ENCODE measurements around the gene SCAPER.

Gene SCAPER

DNA sequence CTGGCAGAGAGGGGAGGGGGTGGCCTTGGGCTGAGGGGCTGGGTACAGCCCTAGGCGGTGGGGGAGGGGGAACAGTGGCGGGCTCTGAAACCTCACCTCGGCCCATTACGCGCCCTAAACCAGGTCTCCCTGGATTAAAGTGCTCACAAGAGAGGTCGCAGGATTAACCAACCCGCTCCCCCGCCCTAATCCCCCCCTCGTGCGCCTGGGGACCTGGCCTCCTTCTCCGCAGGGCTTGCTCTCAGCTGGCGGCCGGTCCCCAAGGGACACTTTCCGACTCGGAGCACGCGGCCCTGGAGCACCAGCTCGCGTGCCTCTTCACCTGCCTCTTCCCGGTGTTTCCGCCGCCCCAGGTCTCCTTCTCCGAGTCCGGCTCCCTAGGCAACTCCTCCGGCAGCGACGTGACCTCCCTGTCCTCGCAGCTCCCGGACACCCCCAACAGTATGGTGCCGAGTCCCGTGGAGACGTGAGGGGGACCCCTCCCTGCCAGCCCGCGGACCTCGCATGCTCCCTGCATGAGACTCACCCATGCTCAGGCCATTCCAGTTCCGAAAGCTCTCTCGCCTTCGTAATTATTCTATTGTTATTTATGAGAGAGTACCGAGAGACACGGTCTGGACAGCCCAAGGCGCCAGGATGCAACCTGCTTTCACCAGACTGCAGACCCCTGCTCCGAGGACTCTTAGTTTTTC is 563.6 kb downstream of the SCAPER start:
- CTCF ChIA-PET: no interaction called here
- POLR2A ChIA-PET: no interaction called here
- DNase-seq (ENCODE audit: extremely low spot score): no peak
- TF ChIP-seq ELF4 (IDR thresholded peaks at IDR 0.05) (no peak), LEF1 (IDR thresholded peaks at IDR 0.05; ENCODE audit: borderline replicate concordance) (no peak)

- no peak for DNase-seq (ENCODE audit: extremely low spot score)
These were observed 564.3 kb downstream of the SCAPER start for GRCh38 chr15:76340803-76341365.

DNA sequence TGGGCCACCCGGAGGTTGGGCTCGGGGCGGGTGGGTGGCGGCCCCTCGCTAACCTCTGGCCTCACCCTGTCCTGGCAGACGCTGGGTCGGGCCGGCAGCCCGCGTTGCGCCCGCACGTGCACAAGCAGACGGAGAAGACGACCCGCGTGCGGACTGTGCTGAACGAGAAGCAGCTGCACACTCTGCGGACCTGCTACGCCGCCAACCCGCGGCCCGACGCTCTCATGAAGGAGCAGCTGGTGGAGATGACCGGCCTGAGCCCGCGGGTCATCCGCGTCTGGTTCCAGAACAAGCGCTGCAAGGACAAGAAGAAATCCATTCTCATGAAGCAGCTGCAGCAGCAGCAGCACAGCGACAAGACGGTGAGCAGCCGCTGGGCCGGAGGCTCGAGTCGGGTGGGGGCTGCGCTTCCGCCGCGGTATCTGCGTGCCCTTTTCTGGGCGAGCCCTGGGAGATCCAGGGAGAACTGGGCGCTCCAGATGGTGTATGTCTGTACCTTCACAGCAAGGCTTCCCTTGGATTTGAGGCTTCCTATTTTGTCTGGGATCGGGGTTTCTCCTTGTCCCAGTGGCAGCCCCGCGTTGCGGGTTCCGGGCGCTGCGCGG is 564.8 kb downstream of the SCAPER start:
- DNase-seq (ENCODE audit: extremely low spot score): no peak
- TF ChIP-seq ZNF384 (IDR thresholded peaks at IDR 0.05): no peak
- TF ChIP-seq ELF4 (IDR thresholded peaks at IDR 0.05): no peak
- TF ChIP-seq SP1 (IDR thresholded peaks at IDR 0.05): no peak
- no peak for TF ChIP-seq TARDBP (IDR thresholded peaks at IDR 0.05)
- no peak for TF ChIP-seq LEF1 (IDR thresholded peaks at IDR 0.05; ENCODE audit: borderline replicate concordance)
- no peak for TF ChIP-seq FOXK2 (IDR thresholded peaks at IDR 0.05)
- TF ChIP-seq ARNT (IDR thresholded peaks at IDR 0.05): no peak
- TF ChIP-seq FOXM1 (IDR thresholded peaks at IDR 0.05; ENCODE audit: borderline replicate concordance): no peak
- TF ChIP-seq HDGF (IDR thresholded peaks at IDR 0.05; ENCODE audit: borderline replicate concordance): no peak
- no peak for TF ChIP-seq SUZ12 (IDR thresholded peaks at IDR 0.05)
- ChIA-PET POLR2A (no interaction called here), CTCF (no interaction called here)

More at GRCh38 chr15:76340803-76341365, 564.3 kb downstream of the SCAPER start:
- CTCF ChIA-PET: no interaction called here
- TF ChIP-seq FOXA1 (IDR thresholded peaks at IDR 0.05) (no peak), ZNF384 (IDR thresholded peaks at IDR 0.05) (no peak), SP1 (IDR thresholded peaks at IDR 0.05) (no peak), ELF4 (IDR thresholded peaks at IDR 0.05) (no peak), FOXK2 (IDR thresholded peaks at IDR 0.05) (no peak), FOXM1 (IDR thresholded peaks at IDR 0.05; ENCODE audit: borderline replicate concordance) (no peak), BHLHE40 (IDR thresholded peaks at IDR 0.05; ENCODE audit: borderline replicate concordance) (no peak), HDGF (IDR thresholded peaks at IDR 0.05; ENCODE audit: borderline replicate concordance) (no peak), CTBP1 (IDR thresholded peaks at IDR 0.05; ENCODE audit: borderline replicate concordance) (no peak), NFRKB (IDR thresholded peaks at IDR 0.05) (no peak), L3MBTL2 (conservative IDR thresholded peaks at IDR 0.05) (no peak), TARDBP (IDR thresholded peaks at IDR 0.05) (no peak), SUZ12 (IDR thresholded peaks at IDR 0.05) (no peak), ARNT (IDR thresholded peaks at IDR 0.05) (no peak), LEF1 (IDR thresholded peaks at IDR 0.05; ENCODE audit: borderline replicate concordance) (no peak)
- TF ChIP-seq, protein P1, sequence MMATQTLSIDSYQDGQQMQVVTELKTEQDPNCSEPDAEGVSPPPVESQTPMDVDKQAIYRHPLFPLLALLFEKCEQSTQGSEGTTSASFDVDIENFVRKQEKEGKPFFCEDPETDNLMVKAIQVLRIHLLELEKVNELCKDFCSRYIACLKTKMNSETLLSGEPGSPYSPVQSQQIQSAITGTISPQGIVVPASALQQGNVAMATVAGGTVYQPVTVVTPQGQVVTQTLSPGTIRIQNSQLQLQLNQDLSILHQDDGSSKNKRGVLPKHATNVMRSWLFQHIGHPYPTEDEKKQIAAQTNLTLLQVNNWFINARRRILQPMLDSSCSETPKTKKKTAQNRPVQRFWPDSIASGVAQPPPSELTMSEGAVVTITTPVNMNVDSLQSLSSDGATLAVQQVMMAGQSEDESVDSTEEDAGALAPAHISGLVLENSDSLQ (IDR thresholded peaks at IDR 0.05): no peak
- POLR2A ChIA-PET: no interaction called here

GRCh38 chr15:76339305-76340197 is 565.6 kb downstream of the SCAPER start:
- TF ChIP-seq NFRKB (IDR thresholded peaks at IDR 0.05) (no peak), HDGF (IDR thresholded peaks at IDR 0.05; ENCODE audit: borderline replicate concordance) (no peak), SUZ12 (IDR thresholded peaks at IDR 0.05) (no peak), FOXM1 (IDR thresholded peaks at IDR 0.05; ENCODE audit: borderline replicate concordance) (no peak), LEF1 (IDR thresholded peaks at IDR 0.05; ENCODE audit: borderline replicate concordance) (no peak), L3MBTL2 (conservative IDR thresholded peaks at IDR 0.05) (no peak), FOXA1 (IDR thresholded peaks at IDR 0.05) (no peak), BHLHE40 (IDR thresholded peaks at IDR 0.05; ENCODE audit: borderline replicate concordance) (no peak), CTBP1 (IDR thresholded peaks at IDR 0.05; ENCODE audit: borderline replicate concordance) (no peak), ARNT (IDR thresholded peaks at IDR 0.05) (no peak), ZNF384 (IDR thresholded peaks at IDR 0.05) (no peak), FOXK2 (IDR thresholded peaks at IDR 0.05) (no peak)
- TF ChIP-seq, protein P1 (IDR thresholded peaks at IDR 0.05): no peak
- no peak for DNase-seq (ENCODE audit: extremely low spot score)
- CTCF ChIA-PET: no interaction called here
- POLR2A ChIA-PET: interaction anchor here (1.0 kb wide), 1 partner anchor 9 kb away, joined by 3 read pairs; no protein-coding TSS in a partner anchor

DNA sequence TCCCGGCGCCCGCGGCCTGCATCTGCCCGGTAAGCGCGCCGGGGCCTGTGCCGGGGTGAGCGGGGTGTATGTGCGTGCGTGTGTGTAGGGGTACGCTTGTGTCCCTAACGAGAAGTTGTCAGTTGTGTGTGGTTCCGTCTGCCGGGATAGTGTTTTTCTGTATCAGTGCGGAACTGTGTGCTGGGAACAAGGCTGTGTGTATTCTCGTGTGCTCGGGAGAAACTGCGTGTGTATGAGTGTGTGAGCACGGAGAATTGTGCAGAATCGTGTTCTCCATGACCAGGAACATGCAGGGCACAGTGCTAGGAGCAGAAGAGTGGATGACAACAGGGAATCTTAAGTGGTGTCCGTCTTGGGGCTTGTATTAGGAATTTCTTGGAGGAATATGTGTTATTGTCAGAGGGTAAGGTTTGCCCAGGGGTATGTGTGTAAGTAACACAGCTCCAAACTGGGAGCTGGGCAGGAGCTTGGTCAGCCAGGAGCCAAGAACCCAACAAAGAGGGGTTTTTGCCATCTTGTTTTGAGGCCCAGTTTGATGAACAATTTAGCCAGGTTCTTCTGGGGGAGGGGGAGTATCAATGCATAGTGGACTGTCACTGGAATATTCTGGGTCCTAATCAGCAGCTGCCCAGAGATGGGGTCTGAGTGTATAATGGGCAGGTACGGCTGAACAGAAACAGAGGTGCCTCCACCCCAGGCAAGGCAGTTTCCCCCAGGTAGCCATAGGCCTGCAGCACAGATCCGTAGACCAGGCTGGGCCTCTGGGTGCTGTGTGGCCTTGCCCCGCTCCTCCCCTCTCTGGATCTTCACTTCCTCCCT is 566.4 kb downstream of the SCAPER start:
- TF ChIP-seq TARDBP (IDR thresholded peaks at IDR 0.05): no peak
- TF ChIP-seq FOXA1 (IDR thresholded peaks at IDR 0.05): no peak
- ChIA-PET CTCF (no interaction called here), POLR2A (interaction anchor here (0.7 to 3.5 kb wide), 3 partner anchors 10 to 97 kb away, joined by 3 to 20 read pairs (median 3); partner anchors contain the start of gene ETFA)
- DNase-seq (ENCODE audit: extremely low spot score): no peak

Data from HEK293T (cell line).